HEK293 (cell line): Measurements from ENCODE around the gene DEDD2.

ENCODE experiments used
- EGR2 ChIP-seq: fragments of 450-650 bp; formaldehyde crosslinking; IDR thresholded peaks from 2 replicates; pipeline ENCODE4 v1.5.1; 2016; ENCODE audit warnings: low read depth, missing biosample characterization, missing genetic modification characterization
- FEZF1 ChIP-seq: fragments of 450-650 bp; formaldehyde crosslinking; IDR thresholded peaks from 2 replicates; pipeline ENCODE4 v1.5.1; 2016; ENCODE audit warnings: missing biosample characterization, missing genetic modification characterization
- HOXA7 ChIP-seq: sonication (generic); formaldehyde crosslinking; IDR thresholded peaks from 2 replicates; pipeline ENCODE4 v1.8.1; 2022; ENCODE audit warnings: missing genetic modification reagents, borderline replicate concordance
- MEIS1 ChIP-seq: sonication (generic); formaldehyde crosslinking; IDR thresholded peaks from 2 replicates; pipeline ENCODE4 v1.8.1; 2022; ENCODE audit warnings: missing genetic modification reagents, mild to moderate bottlenecking, borderline replicate concordance
- ZBTB17 ChIP-seq: fragments of 450-650 bp; formaldehyde crosslinking; IDR thresholded peaks from 2 replicates; pipeline ENCODE4 v1.5.1; 2016; ENCODE audit warnings: missing biosample characterization, missing genetic modification characterization
- ZNF184 ChIP-seq: fragments of 450-650 bp; IDR thresholded peaks from 2 replicates; pipeline ENCODE4 v1.5.1; 2018; ENCODE audit warnings: missing biosample characterization, mild to moderate bottlenecking, missing genetic modification characterization
- ZNF214 ChIP-seq: fragments of 450-650 bp; formaldehyde crosslinking; IDR thresholded peaks from 2 replicates; pipeline ENCODE4 v1.5.1; 2017; ENCODE audit warnings: missing biosample characterization, mild to moderate bottlenecking, missing genetic modification characterization, borderline replicate concordance
- ZNF248 ChIP-seq: fragments of 450-650 bp; formaldehyde crosslinking; IDR thresholded peaks from 2 replicates; pipeline ENCODE4 v1.5.1; 2017; ENCODE audit warnings: missing biosample characterization, missing genetic modification characterization
- TF ChIP-seq, protein P1 (sequence below): fragments of 450-650 bp; IDR thresholded peaks from 2 replicates; pipeline ENCODE4 v1.5.1; 2018; ENCODE audit warnings: missing biosample characterization, missing genetic modification characterization
- TF ChIP-seq, protein P2 (sequence below): fragments of 450-650 bp; formaldehyde crosslinking; IDR thresholded peaks from 2 replicates; pipeline ENCODE4 v1.5.1; 2016; ENCODE audit warnings: missing biosample characterization, missing genetic modification characterization
- TF ChIP-seq, protein P3 (sequence below): fragments of 450-650 bp; formaldehyde crosslinking; IDR thresholded peaks from 2 replicates; pipeline ENCODE4 v1.5.1; 2016; ENCODE audit warnings: missing biosample characterization, missing genetic modification characterization
- TF ChIP-seq, protein P4 (sequence below): fragments of 450-650 bp; formaldehyde crosslinking; IDR thresholded peaks from 2 replicates; pipeline ENCODE4 v1.5.1; 2017; ENCODE audit warnings: missing biosample characterization, missing genetic modification characterization
- TF ChIP-seq, protein P5 (sequence below): fragments of 450-650 bp; formaldehyde crosslinking; IDR thresholded peaks from 2 replicates; pipeline ENCODE4 v1.5.1; 2016; ENCODE audit warnings: missing biosample characterization, missing genetic modification characterization

DNA sequence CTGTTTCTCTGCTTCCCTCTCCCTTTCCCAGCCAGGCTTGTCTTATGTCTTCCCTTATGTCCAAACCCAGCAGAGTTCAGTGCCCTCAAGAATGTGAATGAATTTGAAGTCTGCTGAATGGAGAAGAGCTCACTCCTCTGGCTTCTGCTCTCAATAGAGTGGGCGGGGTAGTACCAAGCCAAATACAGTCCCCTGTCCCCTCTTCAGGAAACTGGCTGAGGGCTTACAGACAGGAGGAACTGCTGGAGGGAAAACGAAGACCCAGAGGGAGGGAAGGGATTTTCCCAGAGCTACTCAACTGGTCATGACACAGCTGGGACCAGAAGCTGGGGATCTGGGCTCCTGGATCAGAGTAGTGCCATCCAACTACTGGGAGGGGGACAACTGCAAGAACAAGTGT lies 52.3 kb downstream of the DEDD2 start:
- TF ChIP-seq ZNF184 (tag by site-specific recombination) (no peak), EGR2 (tag by site-specific recombination) (no peak), HOXA7 (CRISPR knock-in tag) (no peak), ZBTB17 (tag by site-specific recombination) (no peak), ZNF214 (tag by site-specific recombination) (no peak), FEZF1 (tag by site-specific recombination) (no peak), ZNF248 (tag by site-specific recombination) (no peak), MEIS1 (no peak)
- TF ChIP-seq, protein P1, sequence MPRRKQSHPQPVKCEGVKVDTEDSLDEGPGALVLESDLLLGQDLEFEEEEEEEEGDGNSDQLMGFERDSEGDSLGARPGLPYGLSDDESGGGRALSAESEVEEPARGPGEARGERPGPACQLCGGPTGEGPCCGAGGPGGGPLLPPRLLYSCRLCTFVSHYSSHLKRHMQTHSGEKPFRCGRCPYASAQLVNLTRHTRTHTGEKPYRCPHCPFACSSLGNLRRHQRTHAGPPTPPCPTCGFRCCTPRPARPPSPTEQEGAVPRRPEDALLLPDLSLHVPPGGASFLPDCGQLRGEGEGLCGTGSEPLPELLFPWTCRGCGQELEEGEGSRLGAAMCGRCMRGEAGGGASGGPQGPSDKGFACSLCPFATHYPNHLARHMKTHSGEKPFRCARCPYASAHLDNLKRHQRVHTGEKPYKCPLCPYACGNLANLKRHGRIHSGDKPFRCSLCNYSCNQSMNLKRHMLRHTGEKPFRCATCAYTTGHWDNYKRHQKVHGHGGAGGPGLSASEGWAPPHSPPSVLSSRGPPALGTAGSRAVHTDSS: no peak
- TF ChIP-seq, protein P2, sequence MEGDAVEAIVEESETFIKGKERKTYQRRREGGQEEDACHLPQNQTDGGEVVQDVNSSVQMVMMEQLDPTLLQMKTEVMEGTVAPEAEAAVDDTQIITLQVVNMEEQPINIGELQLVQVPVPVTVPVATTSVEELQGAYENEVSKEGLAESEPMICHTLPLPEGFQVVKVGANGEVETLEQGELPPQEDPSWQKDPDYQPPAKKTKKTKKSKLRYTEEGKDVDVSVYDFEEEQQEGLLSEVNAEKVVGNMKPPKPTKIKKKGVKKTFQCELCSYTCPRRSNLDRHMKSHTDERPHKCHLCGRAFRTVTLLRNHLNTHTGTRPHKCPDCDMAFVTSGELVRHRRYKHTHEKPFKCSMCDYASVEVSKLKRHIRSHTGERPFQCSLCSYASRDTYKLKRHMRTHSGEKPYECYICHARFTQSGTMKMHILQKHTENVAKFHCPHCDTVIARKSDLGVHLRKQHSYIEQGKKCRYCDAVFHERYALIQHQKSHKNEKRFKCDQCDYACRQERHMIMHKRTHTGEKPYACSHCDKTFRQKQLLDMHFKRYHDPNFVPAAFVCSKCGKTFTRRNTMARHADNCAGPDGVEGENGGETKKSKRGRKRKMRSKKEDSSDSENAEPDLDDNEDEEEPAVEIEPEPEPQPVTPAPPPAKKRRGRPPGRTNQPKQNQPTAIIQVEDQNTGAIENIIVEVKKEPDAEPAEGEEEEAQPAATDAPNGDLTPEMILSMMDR (tag by site-specific recombination): no peak
- TF ChIP-seq, protein P3, sequence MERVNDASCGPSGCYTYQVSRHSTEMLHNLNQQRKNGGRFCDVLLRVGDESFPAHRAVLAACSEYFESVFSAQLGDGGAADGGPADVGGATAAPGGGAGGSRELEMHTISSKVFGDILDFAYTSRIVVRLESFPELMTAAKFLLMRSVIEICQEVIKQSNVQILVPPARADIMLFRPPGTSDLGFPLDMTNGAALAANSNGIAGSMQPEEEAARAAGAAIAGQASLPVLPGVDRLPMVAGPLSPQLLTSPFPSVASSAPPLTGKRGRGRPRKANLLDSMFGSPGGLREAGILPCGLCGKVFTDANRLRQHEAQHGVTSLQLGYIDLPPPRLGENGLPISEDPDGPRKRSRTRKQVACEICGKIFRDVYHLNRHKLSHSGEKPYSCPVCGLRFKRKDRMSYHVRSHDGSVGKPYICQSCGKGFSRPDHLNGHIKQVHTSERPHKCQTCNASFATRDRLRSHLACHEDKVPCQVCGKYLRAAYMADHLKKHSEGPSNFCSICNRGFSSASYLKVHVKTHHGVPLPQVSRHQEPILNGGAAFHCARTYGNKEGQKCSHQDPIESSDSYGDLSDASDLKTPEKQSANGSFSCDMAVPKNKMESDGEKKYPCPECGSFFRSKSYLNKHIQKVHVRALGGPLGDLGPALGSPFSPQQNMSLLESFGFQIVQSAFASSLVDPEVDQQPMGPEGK: no peak
- TF ChIP-seq, protein P4, sequence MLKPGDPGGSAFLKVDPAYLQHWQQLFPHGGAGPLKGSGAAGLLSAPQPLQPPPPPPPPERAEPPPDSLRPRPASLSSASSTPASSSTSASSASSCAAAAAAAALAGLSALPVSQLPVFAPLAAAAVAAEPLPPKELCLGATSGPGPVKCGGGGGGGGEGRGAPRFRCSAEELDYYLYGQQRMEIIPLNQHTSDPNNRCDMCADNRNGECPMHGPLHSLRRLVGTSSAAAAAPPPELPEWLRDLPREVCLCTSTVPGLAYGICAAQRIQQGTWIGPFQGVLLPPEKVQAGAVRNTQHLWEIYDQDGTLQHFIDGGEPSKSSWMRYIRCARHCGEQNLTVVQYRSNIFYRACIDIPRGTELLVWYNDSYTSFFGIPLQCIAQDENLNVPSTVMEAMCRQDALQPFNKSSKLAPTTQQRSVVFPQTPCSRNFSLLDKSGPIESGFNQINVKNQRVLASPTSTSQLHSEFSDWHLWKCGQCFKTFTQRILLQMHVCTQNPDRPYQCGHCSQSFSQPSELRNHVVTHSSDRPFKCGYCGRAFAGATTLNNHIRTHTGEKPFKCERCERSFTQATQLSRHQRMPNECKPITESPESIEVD (tag by site-specific recombination): no peak
- TF ChIP-seq, protein P5, sequence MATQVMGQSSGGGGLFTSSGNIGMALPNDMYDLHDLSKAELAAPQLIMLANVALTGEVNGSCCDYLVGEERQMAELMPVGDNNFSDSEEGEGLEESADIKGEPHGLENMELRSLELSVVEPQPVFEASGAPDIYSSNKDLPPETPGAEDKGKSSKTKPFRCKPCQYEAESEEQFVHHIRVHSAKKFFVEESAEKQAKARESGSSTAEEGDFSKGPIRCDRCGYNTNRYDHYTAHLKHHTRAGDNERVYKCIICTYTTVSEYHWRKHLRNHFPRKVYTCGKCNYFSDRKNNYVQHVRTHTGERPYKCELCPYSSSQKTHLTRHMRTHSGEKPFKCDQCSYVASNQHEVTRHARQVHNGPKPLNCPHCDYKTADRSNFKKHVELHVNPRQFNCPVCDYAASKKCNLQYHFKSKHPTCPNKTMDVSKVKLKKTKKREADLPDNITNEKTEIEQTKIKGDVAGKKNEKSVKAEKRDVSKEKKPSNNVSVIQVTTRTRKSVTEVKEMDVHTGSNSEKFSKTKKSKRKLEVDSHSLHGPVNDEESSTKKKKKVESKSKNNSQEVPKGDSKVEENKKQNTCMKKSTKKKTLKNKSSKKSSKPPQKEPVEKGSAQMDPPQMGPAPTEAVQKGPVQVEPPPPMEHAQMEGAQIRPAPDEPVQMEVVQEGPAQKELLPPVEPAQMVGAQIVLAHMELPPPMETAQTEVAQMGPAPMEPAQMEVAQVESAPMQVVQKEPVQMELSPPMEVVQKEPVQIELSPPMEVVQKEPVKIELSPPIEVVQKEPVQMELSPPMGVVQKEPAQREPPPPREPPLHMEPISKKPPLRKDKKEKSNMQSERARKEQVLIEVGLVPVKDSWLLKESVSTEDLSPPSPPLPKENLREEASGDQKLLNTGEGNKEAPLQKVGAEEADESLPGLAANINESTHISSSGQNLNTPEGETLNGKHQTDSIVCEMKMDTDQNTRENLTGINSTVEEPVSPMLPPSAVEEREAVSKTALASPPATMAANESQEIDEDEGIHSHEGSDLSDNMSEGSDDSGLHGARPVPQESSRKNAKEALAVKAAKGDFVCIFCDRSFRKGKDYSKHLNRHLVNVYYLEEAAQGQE (tag by site-specific recombination): no peak
